ENCODE data around the gene TNFSF10.
A peak's percentile ranks its signal among the peaks of the same experiment; 100 is the strongest.
"Not testable (repeated sequence)": the region's sequence is repeated elsewhere in the genome, so short reads cannot be mapped to it uniquely, and the experiment has no call there.

DNA sequence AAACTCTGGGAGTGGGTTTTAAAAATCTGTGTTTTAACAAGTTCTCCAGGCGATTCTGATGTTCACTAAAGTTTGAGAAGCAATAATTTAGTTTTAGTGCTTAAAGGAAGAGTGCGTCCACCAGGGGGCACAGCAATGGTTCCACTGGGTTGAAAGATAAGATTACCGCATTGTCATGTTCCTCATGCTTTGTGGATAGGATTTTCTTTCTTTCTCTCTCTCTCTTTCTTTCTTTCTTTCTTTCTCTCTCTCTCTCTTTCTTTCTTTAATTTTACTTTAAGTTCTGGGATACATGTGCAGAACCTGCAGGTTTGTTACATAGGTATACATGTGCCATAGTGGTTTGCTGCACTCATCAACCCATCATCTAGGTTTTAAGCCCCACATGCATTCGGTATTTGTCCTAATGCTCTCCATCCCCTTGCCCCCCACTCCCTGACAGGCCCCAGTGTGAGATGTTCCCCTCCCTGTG lies 33.0 kb downstream of the TNFSF10 start:
- TF ChIP-seq, protein P1, sequence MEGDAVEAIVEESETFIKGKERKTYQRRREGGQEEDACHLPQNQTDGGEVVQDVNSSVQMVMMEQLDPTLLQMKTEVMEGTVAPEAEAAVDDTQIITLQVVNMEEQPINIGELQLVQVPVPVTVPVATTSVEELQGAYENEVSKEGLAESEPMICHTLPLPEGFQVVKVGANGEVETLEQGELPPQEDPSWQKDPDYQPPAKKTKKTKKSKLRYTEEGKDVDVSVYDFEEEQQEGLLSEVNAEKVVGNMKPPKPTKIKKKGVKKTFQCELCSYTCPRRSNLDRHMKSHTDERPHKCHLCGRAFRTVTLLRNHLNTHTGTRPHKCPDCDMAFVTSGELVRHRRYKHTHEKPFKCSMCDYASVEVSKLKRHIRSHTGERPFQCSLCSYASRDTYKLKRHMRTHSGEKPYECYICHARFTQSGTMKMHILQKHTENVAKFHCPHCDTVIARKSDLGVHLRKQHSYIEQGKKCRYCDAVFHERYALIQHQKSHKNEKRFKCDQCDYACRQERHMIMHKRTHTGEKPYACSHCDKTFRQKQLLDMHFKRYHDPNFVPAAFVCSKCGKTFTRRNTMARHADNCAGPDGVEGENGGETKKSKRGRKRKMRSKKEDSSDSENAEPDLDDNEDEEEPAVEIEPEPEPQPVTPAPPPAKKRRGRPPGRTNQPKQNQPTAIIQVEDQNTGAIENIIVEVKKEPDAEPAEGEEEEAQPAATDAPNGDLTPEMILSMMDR (IDR thresholded peaks at IDR 0.05; ENCODE audit: borderline replicate concordance, extremely low read depth, low read length, poor library complexity, severe bottlenecking) = peak; percentile 86
- TF ChIP-seq EZH2 (IDR thresholded peaks at IDR 0.05; ENCODE audit: borderline replicate concordance, low read depth, low read length, severe bottlenecking) = not testable (repeated sequence)

All from DND-41 (cell line).